Dedifferentiated amniotic fluid mesenchymal stem cell (primary cell): ENCODE results near the gene CCDC57.

Experiments used
- DNase-seq: peaks from one replicate; pipeline ENCODE4 v3.0.0-alpha.2; 2016; ENCODE audit errors: extremely low spot score

Gene CCDC57

DNA sequence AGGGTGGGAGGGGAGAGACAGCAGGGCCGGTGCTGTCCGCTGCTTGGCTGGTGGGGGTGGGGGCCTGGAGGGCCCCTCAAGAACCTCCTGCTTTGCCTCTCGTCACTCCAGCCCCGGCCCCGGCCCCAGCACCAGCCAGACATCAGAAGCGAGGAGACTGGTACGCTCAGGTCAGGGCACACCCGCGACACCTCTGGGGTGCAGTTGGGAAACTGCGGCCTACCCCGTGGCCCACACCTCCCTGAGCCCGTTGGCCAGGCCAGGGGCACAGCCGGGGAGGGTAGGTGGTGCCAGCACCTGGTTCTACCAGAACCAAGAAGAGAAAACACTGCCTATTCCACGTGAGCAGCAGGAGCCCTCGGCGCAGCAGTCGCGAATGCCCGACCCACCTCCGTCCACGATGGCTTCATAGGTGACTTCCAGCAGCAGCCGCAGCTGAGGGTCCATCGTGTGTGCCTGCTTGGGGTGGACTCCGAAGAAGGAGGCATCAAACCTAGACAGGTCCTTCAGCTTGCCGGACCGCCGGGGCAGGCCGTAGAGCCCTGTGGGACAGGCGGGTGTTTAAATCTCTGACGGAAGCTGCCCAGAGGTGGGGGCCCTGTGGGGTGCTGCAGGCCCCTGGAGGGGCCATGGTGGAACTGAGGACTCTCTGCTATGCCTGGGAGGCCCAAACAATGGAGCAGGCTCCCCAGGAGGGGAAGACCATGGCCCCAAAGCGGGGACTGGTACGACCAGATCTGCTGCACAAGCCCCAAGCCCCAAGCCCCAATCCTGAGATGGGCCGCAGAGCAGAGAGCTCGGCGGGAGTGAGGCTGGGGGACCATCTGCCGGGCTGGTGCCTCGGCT lies 117.5 kb downstream of the CCDC57 start:
- no peak for DNase-seq

DNA sequence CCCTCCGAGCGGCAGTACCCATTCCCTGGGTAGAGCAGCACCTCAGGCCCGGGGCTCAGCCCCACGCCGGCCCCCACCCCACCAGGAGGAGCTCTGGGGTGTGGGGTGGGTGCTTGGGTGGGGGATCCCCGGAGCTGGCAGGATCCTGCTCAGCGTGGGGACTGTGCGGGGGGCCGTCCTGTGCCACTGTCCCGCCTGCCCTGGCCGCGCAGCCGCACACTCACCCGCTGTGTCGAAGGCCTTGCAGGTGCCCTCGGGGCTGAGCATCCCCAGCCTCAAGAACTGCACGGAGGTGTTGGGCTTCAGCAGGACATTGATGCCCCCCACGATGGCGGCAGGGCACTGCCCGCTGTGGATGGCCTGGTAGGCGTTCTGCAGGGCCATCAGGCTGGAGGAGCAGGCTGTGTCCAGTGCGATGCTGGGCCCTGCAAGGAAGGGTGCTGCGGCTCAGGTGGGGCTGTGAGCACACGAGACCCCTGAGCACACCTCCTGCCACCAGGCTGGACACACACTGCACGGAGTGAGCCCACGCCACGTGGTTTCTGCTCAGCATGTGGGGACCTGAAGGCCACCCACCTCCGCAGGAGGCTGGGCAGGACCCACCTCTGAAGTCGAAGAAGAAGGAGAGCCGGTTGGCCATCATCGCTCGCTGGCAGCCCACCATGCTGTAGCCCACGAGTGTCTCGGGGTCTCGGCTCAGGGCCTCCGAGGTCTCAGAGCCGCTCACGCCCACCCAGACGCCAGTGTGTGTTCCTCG lies 119.5 kb downstream of the CCDC57 start:
- no peak for DNase-seq

DNA sequence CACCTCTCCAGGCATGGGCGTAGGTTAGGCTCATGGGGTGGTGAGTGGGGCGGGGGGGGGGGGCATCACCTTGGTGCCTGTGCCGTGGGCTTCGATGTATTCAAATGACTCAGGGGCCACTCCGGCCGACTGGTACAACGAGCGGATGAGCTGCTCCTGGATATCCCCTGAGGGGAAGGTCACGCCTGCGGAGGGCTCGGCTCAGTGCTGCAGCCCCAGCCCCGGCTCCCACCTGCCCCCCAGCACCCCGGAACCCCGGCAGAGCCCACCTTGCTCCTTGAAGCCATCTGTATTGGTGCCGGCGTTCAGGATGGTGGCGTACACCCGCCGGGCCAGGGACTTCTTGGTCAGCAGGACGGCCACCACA lies 120.0 kb downstream of the CCDC57 start:
- no peak for DNase-seq

DNA sequence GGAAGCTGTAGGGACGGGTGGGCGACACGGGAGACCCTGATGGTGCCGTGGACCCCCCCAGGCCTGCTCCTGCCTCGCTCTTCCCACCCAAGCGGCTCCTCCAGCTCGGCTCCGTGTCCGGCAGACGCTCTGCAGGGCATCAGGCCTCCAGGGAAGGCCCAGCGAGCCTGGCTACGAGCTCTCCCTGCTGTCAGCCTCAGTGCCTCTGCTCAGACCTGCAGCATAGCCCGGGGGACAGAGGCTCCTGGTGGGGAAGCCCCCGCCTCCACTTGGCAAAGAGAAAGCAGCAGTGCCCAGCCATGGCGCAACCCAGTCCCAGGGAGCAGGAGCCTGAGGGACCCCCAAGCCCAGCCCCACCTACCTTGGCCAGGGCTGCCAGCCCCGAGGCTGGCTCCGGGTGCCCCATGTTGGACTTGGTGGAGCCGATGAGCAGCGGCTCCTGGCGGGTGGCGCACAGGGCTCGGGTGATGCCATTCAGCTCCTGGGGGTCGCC lies 120.5 kb downstream of the CCDC57 start:
- no peak for DNase-seq

DNA sequence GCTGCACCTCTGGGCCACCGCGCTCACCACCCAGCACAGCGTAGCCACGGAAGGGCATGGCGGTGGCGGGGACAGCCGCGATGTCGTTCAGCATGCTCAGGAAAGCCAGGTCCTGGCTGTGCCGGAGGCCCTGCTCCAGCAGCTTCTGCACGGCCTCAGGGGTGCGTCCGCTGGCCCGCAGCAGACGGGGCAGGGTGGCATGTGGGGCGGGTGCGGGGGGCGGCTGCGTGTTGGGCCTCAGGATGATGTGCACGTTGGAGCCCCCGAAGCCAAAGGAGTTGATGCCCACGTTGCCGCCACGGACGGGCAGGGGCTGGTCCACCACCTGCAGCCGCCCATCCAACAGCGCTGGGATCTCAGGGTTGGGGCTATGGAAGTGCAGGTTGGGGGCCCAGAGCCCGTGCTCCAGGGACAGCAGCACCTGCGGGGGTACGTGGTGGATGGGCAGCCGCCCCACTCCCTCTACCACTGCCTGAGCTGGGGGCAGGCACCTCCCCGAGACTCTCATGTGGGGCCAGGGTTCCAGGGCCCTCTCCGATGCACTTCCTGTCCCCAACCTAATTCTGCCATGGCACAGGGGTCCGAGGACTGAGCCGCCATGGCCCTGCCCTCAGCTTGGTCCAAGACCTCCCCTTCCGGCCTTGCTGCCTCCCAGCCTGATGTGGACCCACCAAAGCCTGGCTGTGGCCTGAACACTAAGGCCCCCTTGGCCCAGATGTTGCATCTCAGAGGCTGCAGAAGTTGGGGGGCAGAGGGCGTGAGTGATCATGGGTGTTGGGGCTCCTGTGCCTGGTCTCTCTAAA lies 121.2 kb downstream of the CCDC57 start:
- no peak for DNase-seq

DNA sequence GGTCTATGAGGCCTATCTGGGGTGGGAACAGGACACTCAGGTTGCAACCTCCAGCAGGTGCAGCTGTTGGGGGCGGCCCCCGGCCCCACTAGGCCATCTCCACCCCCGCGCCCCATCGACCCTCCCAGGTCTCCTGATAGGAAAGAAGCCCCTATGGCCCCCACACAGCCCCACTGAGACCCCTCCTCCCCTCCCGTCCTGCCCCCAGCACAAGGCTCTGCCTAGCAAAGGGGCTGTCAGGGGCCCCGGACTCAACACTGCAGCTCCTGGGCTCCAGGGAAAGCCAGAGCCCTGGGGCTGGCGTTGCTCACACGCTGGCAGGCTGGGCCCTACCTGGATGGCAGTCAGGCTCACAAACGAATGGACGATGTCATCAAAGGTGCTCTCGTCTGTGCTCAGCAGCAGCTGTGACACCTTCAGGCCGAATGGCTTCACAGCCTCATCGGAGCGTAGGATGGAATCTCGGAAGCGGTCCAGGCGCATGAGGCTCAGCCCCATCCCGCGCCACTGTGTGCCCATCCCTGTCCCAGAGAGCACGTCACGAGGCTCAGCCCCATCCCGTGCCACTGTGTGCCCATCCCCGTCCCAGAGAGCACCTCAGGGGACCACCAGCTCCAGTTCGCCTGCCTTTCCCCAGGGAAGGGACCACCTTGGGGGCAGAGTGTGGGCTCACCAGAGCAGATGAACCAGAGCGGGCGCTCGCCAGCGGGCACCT lies 121.9 kb downstream of the CCDC57 start:
- no peak for DNase-seq

DNA sequence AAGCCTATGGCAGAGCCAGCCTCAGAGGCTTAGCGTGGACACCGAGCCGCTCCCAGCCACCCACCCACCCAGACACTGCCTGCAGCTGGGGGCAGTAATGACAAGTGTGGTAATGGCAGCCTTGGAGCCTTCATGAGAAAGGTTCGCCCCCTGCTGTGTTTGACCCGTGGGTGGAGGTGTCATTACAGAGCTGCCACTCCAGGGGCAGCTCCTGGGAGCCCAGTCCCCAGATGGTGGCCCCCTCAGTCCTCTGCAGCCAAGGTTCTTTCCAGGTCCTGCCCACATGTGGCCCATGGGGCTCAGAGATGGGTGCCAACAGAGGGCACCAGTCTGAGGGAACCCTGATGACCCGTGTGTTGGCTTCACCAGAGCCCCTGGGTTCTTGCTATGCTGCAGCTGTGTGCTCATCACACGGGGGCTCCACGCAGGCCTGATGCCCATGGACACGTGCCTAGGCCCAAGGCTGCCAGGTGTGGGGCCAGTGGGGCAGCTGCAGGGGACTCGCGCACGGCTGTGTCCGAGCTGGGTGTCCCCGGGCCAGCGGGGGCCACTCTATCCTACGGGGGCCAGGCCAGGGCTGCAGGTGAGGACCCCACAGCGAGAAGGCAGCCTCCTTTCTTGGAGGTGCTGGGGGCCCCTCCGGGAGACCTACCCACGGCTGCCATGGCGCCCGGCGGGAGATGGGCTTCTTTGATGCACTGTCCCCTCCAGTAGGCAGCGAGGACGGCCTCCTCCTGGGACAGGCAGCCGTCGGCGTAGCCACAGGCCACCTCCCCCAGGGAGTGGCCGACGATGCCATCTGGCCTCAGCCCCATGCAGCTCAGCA lies 122.7 kb downstream of the CCDC57 start:
- no peak for DNase-seq

DNA sequence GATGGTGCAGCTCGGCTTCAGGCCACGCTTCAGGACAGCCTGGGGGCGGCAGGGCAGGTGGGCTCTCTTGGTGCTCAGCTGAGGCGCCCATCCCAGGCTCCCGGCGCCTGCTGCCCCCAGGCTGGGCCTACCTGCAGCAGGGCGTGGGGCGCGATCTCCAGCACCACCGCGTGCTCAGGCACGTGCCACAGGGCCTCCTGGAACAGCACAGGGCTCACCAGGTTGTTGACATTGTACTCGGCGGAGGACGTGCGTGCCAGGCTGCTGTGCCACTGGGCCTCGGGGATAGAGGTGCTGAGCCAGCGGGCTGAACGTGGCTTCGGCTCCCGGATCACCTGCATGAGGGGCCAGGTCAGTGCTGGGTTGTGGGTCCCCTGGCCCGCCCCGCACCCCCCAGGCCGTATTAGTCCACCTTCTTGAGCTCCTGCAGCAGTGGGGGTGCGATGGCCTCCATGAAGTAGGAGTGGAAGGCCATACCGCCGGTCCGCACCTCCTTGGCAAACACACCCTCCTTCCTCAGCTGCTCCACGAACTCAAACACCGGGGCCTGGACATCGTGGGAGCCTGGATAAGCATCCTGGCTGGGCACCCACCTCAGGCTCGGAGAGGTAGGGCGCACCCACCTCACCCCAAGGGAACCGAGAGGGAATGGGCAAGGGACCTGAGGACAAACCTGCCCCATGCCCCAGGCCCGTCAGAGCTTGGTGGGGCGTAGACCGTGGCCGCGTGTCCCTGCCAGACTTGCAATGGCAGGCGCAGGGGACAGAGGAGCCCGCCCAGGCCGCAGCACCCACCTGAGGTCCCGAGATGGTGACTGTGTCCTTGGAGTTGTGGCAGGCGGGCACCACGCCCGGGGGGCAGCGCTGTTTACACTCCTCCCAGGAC lies 123.6 kb downstream of the CCDC57 start:
- DNase-seq: no peak

DNA sequence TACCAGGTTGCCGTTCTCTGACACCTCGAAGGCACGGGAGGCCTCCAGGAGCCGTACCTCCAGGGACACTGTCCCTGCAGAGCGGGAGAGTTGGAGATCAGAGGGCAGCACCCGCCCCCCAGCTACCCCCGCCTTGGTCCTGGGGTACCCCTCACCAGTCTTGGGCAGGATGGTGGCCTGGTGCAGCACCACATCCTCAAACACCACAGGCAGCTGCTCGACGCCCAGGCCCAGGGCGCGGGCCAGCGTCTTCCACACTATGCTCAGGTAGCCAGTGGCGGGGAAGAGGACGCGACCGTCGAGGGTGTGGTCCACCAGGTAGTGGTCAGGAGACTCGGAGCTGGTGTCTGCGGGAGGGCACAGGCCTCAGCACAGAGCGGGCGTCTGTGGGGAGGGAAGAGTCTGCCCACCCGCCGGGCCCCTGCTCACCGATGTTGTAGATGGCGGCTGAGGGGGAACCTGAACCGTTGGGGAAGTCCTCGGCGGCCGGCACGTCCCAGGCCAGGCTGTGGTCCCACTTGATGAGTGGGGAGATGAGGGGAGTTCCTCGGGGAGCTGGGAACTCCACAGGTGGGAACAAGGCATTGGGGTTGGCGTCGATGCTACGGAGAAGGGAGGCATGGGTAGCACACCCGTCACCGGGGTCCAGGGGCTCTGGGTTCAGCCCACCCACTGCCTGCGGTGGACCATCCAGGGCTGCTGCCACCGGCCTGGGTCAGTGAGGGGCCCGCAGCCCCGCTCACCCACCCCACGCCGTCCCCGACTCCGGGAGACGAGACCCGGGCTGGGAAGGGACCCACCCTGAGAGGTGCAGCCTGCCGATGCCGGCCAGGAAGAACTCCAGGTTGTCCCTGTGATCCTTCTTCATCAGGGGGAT lies 124.4 kb downstream of the CCDC57 start:
- no peak for DNase-seq

DNA sequence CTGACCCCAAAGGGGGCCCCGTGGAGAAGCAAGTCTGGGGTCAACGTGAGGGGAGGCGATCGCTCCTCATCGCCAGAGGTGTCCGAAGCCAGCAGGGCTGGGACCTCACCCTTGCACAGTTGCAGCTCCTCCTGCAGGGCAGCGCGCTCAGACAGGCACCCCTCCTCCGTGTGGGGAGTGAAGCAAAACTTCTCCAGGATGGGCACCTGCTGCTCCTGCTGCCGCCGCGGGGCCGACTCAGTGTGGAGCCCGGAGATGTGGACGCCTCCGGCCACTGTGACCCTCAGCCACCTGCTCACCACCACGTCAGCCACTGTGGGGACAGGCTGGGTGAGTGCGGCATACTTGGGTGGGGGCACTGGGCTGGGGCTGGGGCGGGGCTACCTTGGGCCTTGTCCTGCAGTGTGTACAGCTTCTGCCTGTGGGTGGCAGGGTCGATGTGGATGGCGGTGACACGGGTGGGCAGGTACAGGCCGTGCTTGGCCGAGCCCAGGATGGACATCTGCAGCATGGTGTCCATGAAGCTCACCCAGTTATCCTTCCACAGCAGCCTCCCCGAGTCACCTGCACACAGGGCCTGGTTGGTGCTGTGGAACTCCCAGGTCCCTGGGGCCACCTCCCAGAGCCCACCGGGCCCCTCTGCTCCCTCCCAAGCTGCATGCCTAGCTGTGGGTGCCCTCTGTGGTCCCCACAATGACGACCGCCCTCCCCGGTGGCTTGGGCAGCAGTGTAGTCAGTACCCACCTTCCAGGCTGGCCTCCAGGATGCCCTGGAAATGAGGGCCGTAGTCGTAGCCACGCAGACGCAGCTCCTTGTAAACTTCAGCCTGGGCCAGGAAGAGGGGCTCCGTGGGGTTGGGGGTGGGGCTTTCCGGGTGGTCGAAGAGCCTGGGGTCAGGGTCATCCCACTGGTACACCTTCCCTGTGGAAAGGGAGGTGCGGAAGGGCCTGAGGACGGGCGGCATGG lies 125.4 kb downstream of the CCDC57 start:
- no peak for DNase-seq

DNA sequence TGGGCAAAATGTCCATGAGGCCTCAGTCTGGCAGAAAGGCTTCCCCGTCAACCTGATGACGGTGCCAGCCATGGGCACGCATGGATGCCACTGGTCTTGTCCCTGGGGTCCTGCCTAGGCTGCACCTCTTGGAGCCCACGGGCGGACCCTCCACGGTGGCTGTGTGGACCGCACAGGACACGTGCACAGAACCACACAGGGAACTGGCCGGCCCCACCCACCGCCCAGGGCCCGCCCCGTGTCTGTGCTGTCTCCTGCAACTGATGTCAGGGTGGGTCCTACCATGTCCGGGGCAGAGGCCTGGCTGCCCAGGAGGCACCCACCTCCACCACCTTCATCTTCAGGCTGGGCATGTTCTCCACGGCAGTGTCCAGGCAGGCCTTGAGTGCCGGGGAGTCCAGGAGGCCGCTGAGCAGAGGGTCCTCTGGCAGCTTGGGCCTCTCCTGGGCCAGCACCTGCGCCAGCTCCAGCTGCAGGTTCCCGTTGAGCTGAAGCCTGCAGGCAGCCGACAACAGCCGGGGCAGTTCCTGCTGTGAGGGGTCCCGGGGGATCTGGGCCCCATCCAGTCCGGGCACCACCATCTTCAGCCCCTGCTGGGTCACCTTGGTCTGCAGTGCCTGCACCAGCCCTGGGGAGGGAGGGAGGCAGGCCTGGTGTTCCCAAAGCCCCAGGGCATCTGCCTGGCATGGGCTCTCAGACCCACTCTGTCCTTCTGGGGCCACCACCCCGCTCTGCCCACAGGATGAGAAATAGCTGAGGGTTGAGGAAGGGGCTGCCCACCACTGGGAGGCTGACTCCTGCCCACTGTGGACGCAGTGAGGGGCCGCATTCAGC lies 126.5 kb downstream of the CCDC57 start:
- no peak for DNase-seq

DNA sequence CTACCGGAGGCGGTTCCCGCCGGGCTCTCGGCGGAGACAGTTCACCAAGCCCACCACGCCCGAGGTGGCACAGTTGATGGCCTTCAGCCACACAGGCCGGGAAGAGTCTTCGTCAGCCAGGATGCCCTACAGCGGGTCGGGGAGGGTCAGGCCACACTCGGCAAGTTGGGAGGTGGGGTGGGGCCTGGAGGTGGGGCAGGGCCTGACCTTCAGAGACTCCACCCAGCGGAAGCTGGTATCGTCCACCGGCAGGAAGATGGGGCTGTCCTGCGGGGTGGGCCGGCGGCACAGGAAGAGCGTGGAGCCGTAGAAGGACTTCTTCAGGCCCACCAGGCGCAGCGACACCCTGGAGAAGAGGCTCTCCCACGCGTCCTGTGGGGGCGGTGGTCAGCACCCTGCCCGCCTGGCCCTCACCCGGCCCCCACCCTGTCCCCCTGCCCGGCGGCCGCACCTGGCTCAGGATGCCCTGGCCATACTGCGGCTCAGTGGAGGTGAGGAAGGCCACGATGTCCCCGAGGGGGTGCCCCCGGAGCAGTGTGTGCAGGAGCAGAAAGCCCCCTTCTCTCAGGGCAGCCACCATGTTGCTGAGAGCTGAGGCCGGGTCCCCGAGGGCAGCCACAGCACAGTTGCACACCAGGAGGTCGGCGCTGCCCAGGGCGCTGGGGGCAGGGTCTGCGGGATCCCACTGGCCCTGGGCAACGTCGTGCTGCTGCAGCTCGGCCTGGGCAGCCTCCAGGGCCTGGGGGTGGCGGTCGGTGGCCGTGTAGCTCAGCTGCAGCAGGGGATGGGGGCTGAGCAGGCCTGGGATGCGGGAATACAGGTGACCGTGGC lies 127.4 kb downstream of the CCDC57 start:
- DNase-seq: no peak

DNA sequence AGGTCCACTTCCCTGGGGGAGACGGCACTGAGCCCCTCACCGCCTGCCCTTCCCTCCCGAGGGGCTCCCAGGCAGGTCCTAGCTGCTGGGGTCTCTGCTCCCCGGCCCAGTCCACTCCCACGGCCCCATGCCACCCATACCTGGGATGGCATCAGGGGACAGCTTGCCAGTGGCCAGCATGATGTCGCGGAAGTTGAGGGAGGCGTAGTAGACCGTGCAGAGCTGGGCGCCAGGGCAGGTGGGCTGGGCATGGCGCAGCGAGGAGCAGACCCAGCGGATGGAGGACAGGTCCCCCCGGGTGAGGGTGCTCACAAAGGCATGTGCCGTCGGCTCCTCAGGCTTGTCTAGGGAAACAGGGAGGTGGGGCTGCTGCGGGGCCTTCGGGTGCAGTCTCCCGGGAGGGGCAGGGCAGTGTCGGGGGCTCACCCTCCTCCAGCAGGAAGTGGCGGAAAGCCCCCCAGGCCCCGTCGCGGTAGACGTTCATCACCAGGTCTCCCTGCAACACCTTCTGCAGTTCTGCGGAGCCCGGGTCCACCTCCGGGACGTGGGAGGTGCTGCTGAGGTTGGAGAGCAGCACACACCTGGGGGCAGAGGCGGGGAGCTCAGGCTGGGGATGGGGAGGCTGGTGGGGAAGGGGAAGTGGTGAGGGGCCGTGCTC lies 128.1 kb downstream of the CCDC57 start:
- DNase-seq: no peak

DNA sequence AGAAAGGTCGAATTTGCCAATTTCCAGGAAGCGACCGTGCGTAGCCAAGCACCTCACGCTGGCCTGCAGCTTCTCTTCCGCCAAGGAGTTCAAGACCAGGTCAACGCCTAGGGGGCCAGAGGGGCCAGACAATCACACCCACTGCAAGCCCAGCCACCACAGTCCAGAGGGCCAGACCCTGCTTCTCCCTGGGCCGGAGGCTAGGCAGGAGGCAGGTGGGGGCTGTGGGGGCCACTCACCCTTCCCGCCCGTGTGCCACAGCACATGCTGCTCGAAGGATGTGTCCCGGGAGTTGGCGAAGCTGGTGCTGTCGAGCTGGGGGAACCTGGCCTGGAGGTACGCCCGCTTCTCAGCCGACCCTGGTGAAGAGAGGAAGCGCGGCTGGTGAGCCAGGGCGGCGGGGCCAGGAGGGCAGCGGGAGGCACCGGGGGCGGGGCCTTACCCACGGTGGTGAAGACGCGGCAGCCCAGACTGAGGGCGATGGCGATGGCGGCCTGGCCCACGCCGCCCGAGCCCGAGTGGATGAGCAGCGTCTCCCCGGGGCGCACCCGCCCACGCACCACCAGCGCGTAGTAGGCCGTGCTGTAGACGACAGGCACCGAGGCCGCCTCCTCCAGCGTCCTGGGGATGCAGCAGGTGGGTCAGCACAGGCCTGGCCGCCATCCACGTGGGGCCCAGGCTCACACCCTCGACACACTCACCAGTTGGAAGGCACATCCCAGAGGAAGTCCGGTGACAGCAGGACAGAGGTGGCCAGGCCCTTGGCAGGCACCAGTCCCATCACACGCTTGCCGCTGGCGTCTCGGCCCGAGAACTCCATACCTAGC lies 128.9 kb downstream of the CCDC57 start:
- no peak for DNase-seq
